Stimulated activated CD8-positive, alpha-beta memory T cell treated with anti-CD3 and anti-CD28 coated beads, Interleukin-2, amount 100 ng/mL, for 1 hour (primary cell): ENCODE measurements around the gene ABL2.
"Not testable (repeated sequence)": the region's sequence is repeated elsewhere in the genome, so short reads cannot be mapped to it uniquely, and the experiment has no call there.

Experiments used
- DNase-seq, 2 donors: peaks; one replicate each; pipeline ENCODE4 v3.0.0-alpha.2; 2020; ENCODE audit warnings: low read depth in 2 of 2

ABL2 gene

DNA sequence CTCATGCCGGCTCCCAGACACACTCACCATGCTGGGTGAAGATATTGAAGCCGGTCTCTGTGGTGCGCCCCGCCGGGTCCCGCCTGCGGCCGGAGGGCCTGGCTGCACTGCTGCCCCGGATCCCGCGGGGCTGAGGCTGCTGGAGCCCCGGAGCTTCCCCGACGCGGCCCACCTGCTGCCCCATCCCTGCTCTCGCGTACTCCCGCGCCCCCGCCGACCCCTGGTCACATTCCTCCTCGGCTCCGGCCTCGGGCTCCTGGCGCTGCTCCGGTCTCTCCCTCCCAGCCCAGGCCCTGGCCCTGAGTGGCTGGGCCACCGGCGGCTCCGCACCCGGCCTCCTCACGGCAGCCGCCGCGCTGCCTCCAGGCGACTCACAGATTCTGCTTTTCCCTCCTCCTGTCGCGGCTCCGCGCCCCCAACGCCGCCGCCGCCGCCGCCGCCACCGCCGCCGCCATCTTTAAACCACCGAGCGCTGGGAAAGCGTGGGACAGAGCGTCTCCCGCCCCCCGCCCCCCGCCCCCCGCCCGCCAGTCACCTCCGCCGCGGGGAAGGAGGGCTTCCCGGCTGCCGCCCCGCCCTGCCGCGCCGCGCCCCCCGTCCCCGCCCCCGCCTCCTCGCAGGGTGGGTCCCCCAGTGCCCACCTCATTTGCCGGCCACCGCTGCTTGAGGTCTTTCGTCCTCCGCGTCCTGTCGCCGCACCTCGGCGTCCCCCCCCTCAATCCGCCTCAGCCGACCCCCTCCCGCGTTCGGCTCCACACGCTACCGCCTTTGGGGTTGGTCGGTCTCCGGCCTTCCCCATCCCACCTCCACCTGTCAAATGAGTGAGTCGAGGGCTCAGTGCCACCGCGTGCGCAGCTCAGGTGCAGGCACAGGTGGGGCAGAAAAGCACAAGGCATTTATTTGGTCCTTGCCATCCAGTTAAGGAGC is at the start of gene ABL2:
ABL2 (minus strand) TSS at position 464 of the 927 bp plus-strand sequence; CDS start at position 184, 280 bp downstream.
- DNase-seq = peak; percentile 19 to 26

DNA sequence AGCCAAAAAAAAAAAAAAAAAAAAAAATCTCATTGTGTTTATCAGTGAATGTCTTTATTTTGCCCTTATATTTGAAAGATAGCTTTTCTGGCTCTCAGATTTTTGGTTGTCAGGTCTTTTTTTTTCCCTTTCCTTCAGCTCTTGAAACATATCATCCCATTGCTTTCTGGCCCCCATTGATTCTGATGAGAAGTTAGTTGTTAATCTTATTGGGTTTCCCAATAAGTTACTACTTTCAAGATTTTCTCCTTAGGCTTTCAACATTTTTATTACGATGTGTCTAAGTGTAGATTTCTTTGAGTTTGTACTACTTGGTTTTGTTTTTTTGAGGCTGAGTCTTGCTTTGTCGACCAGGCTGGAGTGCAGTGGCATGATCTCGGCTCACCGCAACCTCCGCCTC is 49.4 kb upstream of the ABL2 start:
- no peak for DNase-seq

DNA sequence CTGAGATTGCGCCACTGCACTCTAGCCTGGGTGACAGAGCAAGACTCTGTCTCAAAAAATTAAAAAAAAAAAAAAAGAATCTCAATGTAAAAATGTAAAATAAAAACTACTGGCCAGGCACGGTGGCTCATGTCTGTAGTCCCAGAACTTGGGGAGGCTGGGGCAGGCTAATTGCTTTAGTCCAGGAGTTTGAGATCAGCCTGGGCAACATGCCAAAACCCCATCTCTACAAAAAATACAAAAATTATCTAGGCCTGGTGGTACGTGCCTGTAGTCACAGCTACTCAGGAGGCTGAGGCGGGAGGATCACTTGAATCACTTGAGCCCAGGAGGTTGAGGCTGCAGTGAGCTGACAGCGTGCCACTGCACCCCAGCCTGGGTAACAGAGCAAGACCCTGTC is 44.9 kb upstream of the ABL2 start:
- DNase-seq = not testable (repeated sequence)

DNA sequence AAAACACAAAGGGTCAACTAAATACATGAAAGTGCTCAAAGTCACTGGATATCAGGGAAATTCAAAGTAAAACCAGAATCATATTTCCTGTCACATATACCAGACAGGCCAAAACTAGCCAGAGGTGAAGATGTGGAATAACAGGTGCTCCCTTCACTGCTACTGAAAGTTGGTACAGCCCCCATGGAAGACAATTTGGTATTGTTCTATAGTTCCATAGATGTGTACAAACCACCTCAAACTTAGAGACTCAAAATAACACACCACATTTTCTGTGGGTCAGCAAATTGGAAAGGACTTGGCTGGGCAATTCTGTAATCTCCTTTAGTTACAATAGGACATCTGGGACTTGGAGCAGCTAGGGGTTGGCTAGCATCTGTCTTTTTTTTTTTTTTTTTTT is 39.6 kb upstream of the ABL2 start:
- no peak for DNase-seq

DNA sequence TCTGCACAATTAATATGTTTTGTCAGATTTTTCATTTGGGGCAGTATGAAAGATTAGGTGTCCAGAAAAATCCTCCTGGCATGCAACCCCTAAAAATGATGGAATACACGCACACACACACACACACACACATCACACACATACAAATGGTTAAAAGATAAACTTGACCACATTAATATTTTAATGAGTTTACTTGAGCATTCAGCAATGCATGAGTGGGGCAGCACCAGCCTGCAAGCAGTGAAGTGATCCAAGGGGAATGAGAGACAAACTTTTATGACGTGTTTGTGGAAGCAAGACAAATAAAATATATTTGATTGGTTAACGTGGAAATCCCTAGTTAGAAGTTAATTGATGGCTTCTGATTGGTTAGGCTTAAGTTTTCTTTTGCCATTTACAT is 35.0 kb upstream of the ABL2 start:
- no peak for DNase-seq

DNA sequence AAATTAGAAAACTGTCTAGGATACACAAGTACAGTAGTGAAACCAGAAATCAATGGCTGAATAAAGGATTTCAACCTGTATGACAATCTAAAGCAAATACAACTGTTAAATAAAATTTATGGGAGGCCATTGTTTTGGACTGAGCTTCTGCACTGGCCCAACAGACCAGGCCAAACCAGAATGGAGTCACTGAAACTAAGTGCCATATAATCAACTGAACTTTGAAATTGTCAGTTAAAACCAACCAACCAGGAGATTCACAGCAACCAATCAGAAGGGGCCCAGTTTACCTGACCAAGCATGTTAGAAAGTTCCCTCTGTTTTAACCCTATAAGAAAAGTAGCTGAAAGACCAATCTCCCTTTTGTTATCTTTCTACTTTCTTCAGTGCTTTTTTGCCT is 33.6 kb upstream of the ABL2 start:
- DNase-seq = no peak

DNA sequence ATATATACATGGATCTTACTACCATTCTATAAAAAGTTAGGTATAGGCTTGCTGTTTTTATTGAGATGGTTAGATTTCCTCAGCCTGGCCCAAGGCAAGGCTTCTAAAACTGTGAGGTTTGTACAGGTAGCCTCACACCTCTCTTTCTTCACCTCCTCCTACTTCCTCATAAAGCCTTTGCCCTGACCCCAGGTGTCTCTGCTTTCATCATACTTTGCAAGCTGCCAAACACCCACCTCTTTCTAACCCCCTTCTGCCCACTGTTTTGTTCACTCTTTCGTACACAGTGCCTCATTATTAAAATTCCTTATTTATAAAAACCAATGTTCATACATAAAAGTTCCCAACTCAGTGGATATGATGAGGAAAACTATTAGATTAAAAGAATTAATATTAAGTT is 32.7 kb upstream of the ABL2 start:
- DNase-seq = no peak

DNA sequence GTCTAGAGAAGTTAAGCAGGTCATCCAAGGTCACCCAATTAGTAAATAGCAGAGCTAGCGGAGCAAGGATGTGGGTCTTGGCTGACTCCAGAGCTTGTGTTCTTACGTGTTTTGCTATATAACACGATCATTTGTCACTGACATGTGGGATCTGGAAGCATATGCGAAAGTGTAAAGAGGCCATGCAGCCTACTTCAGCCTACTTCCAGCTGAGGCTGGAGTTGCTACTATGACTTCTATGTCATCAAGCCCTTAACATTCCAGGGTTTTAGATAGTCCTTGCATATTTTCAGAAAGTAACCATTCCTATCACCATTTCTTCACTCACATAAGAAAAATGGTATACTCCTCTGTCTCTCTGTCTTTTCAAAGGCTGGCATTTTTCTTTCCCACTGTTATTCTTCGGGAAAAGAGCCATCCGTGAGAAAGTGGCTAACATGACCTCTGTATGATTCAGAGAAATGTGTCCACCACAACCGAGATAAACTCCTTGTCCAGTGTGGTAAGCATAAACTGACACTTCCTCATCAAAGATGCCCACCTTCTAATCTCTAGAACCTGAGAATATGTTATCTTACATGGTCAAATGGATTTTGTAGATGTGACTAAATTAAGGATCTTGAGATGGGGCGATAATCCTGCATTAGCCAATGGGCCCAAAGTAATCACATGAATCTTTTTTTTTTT is 24.0 kb upstream of the ABL2 start:
- no peak for DNase-seq

DNA sequence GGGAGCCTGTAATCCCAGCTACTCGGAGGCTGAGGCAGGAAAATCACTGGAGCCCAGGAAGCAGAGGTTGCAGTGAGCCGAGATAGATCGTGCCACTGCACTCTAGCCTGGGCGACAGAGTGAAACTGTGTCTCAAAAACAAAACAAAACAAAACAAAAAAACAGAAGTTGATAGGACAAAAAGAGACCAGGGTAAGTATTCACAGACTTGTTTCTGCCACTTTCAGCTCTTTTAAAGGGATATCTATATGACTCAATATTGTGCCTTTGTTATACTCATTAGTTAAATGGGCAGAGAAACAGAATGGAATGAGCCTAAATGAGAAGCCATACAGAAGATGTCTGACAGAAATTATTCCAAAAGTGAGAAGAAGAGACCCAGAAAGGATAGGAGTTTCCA is 23.1 kb upstream of the ABL2 start:
- DNase-seq = no peak

DNA sequence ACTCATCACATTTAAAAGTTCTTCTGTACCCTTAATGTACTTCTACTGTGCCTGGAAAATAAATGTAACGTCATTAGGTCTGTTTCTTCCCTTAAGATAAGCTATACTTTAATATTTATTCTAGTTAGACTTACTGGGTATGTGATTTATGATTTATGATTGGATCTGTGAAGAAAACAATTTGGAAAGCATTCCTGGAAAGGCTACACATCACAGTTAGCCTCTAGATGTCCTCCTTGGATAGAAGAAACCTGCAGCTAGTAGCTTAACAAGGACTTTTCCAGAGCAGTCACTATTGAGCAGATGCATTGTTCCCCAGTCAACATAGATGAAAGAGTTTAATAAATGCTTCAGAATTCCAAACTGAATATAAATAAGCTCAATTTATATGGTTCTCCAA is 22.2 kb upstream of the ABL2 start:
- no peak for DNase-seq

DNA sequence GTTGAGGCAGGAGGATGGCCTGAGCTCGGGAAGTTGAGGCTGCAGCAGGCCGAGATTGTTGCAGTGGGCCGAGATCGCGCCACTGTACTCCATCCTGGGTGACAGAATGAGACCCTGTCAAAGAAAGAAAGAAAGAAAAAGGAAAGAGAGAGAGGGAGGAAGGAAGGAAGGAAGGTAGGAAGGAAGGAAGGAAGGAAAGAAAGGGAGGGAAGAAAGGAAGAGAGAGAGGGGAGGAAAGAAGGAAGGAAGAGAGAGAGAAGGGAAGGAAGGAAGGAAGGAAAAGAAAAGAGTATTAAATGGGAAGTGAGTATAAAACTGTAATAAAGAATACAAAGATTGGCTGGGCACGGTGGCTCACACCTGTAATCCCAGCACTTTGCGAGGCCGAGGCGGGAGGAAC is 18.4 kb upstream of the ABL2 start:
- no peak for DNase-seq

DNA sequence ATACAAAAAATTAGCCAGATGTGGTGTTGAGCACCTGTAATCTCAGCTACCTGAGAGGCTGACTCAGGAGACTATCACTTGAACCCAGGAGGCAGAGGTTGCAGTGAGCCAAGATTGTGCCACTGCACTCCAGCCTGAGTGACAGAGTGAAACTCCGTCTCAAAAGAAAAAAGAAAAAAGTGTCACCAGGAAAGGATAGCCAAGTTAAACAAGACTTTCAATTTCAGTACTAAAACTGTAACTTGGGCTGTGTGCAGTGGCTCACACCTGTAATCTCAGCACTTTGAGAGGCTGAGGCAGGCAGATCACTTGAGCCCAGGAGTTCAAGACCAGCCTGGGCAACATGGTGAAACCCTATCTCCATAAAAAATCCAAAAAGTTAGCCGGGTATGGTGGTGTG is 15.9 kb upstream of the ABL2 start:
- DNase-seq = not testable (repeated sequence)

DNA sequence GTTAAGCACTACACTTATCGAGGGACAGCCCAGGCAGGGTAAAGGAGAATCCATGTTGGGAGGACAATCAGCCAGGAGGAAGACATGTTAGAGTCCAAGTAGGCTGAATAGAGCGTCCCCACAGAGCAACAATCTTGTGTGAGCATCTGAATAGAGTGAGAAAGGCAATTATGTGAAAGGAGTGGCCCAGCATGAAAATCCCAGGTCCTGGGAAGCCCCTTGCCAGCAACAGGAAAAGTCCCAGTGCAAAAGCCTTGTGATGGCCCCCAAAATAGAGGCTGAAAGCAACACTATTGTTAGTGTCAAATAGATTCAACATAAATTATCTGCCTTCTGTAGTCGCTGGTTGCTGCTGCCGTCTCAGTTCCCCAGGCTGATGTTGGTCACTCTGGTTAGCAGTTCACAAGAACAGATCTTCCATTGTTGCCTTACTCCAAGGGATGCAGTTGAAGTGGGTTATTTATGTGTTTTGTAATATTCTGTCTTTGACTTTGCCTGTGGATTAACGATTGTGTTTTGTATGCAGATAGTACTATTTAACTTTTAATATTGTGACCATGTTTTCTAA is 12.1 kb upstream of the ABL2 start:
- no peak for DNase-seq

DNA sequence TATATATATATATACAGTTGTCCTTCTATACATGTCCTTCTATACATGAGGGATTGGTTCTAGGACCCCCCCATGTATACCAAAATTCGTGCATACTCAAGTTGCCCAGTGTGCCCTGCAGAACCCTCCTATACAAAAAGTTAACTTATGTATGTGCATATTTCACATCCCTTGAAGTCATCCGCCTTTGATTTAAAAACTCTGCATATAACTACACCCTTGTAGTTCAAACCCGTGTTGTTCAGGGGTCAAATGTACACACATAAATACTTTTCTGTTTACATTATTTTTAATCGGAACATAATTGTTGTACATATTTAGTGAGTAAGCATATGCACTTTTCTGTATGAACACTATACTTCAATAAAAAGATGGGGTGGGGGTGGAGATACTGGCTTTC is 7.7 kb upstream of the ABL2 start:
- no peak for DNase-seq

DNA sequence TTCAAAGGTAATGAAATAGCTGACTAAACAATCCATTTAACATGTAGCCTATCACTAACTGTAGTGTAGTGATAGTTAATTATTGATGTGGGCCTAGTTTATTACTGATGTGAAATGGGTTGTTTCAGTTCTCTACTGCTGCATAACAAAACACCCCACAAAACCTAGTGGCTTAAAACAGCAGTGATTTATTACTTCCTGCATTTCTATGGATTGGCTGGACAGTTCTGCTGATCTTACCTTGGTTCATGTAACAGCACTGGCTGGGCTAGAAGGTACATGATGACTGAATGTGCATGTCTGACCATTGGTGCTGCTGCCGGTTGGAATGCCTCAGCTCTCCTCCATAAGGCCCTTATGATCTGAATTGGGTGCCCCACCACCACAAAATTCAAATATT is 5.4 kb upstream of the ABL2 start:
- DNase-seq = no peak

DNA sequence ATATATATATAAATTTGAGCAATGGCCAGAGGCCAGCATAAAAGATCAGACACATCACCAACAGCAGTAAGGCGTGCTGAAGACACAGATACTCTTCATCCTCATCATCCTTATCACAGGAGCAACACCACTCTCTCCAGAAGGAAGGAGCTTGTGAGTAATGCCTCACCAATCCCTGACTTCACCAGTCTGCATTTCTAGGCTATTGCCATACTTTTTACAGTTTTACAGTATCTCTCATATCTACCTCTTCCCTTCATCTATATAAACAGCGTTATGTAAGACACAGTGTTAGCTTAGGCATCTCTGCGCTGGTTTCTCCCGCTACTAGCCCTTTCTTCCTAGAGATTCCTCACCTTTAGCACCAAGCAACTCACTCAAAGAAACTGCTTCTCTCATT is 2.4 kb upstream of the ABL2 start:
- DNase-seq = no peak

DNA sequence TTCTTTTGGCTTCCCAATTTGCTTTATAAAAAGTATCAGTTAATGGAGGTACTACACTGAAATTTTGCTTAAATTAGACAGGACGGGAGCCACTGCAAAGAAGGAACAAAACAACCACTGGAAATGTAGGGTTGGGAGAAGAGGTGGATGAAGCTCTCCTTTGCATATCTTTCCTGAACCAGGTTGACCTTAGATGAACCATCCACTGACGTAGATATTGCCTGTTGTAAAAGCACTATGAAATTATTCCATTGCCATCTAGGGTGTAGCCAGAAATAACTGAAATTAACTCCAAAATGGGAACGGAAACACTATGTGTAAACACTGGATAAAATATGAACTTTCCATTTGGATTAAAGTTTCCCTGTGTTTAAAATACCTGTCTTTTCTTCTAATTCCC is 1.2 kb upstream of the ABL2 start:
- no peak for DNase-seq

DNA sequence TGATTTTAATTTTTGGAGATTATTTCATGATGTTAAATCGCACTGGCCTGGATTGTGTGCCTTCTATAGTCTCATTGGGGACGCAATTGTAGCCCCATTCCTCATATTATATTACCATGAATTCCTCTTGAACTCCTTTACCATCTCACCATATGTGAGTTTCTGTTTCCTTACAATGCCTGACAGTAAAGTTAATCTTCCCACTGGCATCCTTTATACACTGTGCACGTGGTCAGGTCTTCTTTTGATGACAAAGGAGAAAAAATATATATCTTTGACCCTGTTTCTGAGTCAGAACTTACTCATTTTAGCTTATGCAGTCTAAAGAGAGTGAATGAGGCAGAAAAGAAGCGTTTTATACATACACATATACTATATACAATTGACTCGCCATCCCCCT is 774 bp upstream of the ABL2 start:
- no peak for DNase-seq

DNA sequence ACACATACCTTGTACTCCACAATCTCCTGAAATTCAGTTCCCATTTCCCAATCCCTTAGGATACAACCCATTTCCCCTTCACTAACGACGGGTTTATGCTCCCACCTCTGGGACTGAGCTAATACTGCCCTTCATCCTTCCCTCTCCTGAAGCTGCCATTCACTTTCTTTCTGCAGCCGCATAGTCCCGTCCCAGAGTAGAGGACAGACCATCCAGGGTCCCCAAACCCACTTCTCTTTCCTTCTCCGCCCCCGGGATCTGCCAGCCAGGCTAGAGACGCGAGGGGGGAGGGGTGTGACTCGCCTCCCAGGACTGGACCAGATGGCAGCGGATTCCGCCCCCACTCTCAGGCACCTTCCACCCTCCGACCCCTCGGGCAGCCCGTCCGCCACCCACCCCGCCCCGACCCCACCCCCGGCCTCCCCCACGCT is 679 bp downstream of the ABL2 start:
- DNase-seq = no peak

DNA sequence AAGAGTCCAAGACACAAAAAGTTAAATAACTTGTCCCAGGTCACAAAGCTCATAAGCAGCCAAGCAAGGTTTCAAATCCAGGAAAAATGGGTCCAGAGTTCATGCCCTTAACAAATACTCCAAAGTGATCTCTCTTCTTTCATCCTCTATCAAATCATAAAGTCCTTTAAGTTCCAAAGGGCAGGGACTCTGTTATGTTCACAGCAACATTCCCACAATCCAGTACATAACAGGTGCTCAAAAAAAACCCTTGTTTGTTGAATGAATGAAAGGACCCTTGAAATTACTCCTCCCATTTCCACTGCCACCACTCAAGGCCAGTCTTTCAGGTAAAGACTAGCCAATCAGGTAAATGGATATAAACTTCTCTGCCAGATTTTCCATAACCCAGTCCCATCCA is 2.7 kb downstream of the ABL2 start:
- no peak for DNase-seq

DNA sequence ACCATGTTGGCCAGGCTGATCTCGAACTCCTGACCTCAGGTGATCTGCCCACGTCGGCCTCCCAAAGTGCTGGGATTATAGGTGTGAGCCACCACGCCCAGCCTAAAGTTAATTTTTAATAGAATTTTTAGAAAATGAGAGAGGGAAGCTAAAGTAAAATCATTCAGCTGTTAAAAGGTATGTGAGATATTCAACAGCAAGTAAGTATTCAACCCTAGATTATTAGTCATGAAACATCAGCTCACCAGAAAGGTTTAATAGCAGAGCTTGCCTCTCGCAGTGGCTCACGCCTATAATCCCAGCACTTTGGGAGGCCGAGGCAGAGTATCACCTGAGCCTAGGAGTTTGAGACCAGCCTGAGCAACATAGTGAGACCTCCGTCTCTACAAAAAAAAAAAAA is 5.0 kb downstream of the ABL2 start:
- not testable (repeated sequence) for DNase-seq

DNA sequence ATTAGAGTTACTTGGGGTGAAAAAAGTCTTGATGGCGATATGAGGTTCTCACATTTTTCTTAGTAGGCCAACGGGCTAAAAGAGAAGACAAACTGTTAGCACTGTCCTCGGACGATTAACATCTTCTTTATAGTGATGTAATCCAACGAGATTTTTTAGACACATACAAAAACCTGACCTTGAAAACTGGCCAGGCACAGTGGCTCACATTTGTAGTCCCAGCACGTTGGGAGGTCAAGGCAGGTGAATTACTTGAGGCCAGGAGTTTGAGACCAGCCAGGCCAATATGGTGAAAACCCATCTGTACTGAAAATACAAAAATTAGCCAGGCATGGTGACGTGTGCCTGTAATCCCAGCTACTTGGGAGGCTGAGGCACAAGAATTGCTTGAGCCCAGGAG is 8.4 kb downstream of the ABL2 start:
- not testable (repeated sequence) for DNase-seq

DNA sequence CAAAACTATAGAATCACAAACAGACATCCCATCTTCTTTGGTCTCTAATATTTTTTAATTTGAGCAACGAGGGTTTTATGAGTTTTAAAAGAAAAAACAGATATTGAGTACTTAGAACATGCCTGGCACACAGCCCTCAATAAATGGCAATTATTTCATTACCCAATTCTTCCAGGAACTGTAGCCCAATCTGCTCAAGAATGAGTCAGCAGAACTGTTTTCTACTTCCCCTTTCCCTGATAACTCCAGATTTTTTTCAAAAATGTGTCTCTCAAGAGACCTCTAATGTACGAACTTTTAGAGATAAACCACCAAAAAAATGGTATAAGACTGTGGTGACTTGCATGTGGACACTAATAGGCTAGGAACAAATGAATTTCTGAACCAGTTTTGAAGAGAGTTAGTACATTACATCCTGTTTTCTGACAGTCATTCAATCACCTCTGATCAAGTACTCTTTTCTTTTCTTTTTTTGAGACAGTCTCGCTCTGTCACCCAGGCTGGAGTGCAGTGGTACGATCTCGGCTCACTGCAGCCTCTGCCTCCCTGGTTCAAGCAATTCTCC is 11.5 kb downstream of the ABL2 start:
- no peak for DNase-seq
